ENCODE data around the gene UXT.

- TF ChIP-seq YY1 (IDR thresholded peaks at IDR 0.05; ENCODE audit: insufficient read depth, insufficient read length) (no peak), SUZ12 (IDR thresholded peaks at IDR 0.05; ENCODE audit: extremely low read depth, insufficient read depth, insufficient read length) (no peak), ZNF274 (IDR thresholded peaks at IDR 0.05; ENCODE audit: low read depth, low read length) (no peak)
Observed at GRCh38 chrX:47650164-47651042, 8.6 kb downstream of the UXT start, which contains the start of gene ELK1.

All from NT2/D1 (cell line).